ENCODE data around the gene CEP350. TPM values are rescaled to one million over a fixed set of nuclear protein-coding genes. Genes with fewer than 3 reads are reported as not detected.

Gene CEP350
- total RNA-seq, 6 donors from 2014 or later, result 42.8 to 66.5 (median 52.2) TPM

GRCh38 chr1:180154003-180154324, 199.4 kb downstream of the CEP350 start:
- Histone ChIP-seq H3K27me3 (no peaks in the 10 kb centered on the region), H3K9me3 (no peaks in the 10 kb centered on the region), H3K4me3 (peak overlapping the region; percentile 58 to 98 (median 90)), H3K27ac (peak overlapping the region; percentile 87 to 96 (median 90)), H3K36me3 (no peaks in the 10 kb centered on the region), H3K4me1 (peaks cover 33 to 51% (median 41%) of the 10 kb centered on the region in 4 donors)
- TF ChIP-seq POLR2AphosphoS5 (IDR thresholded peaks at IDR 0.05) (no peak), POLR2A (IDR thresholded peaks at IDR 0.05) (no peak), CTCF (IDR thresholded peaks at IDR 0.05) (no peak), EP300 (IDR thresholded peaks at IDR 0.05) (no peak)
- WGBS, 2 donors, result 20 to 35% methylated on average over 7 of the region's 7 CpGs
- ATAC-seq (ENCODE audit: low FRiP score in 2 of 2), result peak in 1 of 2 donors; percentile 1
- no peak for DNase-seq

- DNase-seq, result peak; percentile 94 to 98
- Histone ChIP-seq H3K4me3 (peak within 1 kb of the TSS; percentile 88 to 98 (median 94)), H3K4me1 (peaks cover 38 to 56% (median 46%) of the 10 kb centered on the region in 4 donors), H3K27me3 (no peaks in the 10 kb centered on the region), H3K36me3 (no peaks in the 10 kb centered on the region), H3K9me3 (no peaks in the 10 kb centered on the region), H3K27ac (peak within 1 kb of the TSS; percentile 87 to 96 (median 90))
- TF ChIP-seq POLR2A (IDR thresholded peaks at IDR 0.05) (peak; percentile 5 to 97 (median 88)), EP300 (IDR thresholded peaks at IDR 0.05) (peak in 1 of 4 donors; percentile 35), POLR2AphosphoS5 (IDR thresholded peaks at IDR 0.05) (peak; percentile 78 to 95), CTCF (IDR thresholded peaks at IDR 0.05) (peak; percentile 35 to 68 (median 51))
- 0% methylated on average over 20 to 30 of the region's 100 CpGs for WGBS, 2 donors
- ATAC-seq (ENCODE audit: low FRiP score in 2 of 2), result peak; percentile 91 to 97
Measured at GRCh38 chr1:180154325-180155181, 199.9 kb downstream of the CEP350 start, which contains the start of gene QSOX1. QSOX1 (plus strand) TSS chr1:180154869; CDS start chr1:180154908, 39 bp downstream.

GRCh38 chr1:180155182-180155682, 200.6 kb downstream of the CEP350 start:
- Histone ChIP-seq H3K4me3 (peak overlapping the region; percentile 88 to 98 (median 94)), H3K27me3 (no peaks in the 10 kb centered on the region), H3K9me3 (no peaks in the 10 kb centered on the region), H3K27ac (peak overlapping the region; percentile 87 to 96 (median 90)), H3K36me3 (no peaks in the 10 kb centered on the region), H3K4me1 (peaks cover 39 to 62% (median 49%) of the 10 kb centered on the region in 4 donors)
- DNase-seq, result peak in 1 of 2 donors; percentile 45
- TF ChIP-seq CTCF (IDR thresholded peaks at IDR 0.05) (no peak), POLR2A (IDR thresholded peaks at IDR 0.05) (no peak), POLR2AphosphoS5 (IDR thresholded peaks at IDR 0.05) (no peak), EP300 (IDR thresholded peaks at IDR 0.05) (no peak)
- peak in 1 of 2 donors; percentile 8 for ATAC-seq (ENCODE audit: low FRiP score in 2 of 2)
- WGBS, 2 donors, result 1 to 2% methylated on average over 27 to 29 of the region's 29 CpGs

- H3K4me3 ChIP-seq, result peak overlapping the region in 3 of 4 donors; percentile 88 to 98 (median 93)
- peaks cover 43 to 69% (median 50%) of the 10 kb centered on the region in 4 donors for H3K4me1 ChIP-seq
- H3K36me3 ChIP-seq, result no peaks in the 10 kb centered on the region
- DNase-seq, result peak in 1 of 2 donors; percentile 52
- H3K27ac ChIP-seq, result peak overlapping the region; percentile 57 to 96 (median 89)
- TF ChIP-seq CTCF (IDR thresholded peaks at IDR 0.05), result no peak
- peak in 1 of 4 donors; percentile 33 for TF ChIP-seq POLR2A (IDR thresholded peaks at IDR 0.05)
- 62 to 75% methylated on average over 4 of the region's 4 CpGs for WGBS, 2 donors
- no peaks in the 10 kb centered on the region for H3K9me3 ChIP-seq
- no peaks in the 10 kb centered on the region for H3K27me3 ChIP-seq
- no peak for ATAC-seq (ENCODE audit: low FRiP score in 2 of 2)
Measured at GRCh38 chr1:180156201-180156600, 201.6 kb downstream of the CEP350 start.
